ENCODE data around the gene KLC4. TPM values are rescaled to one million over a fixed set of nuclear protein-coding genes. Genes with fewer than 3 reads are reported as not detected.

The KLC4 gene
- total RNA-seq, result 10 to 100 TPM; 18.0 to 24.6 TPM

DNA sequence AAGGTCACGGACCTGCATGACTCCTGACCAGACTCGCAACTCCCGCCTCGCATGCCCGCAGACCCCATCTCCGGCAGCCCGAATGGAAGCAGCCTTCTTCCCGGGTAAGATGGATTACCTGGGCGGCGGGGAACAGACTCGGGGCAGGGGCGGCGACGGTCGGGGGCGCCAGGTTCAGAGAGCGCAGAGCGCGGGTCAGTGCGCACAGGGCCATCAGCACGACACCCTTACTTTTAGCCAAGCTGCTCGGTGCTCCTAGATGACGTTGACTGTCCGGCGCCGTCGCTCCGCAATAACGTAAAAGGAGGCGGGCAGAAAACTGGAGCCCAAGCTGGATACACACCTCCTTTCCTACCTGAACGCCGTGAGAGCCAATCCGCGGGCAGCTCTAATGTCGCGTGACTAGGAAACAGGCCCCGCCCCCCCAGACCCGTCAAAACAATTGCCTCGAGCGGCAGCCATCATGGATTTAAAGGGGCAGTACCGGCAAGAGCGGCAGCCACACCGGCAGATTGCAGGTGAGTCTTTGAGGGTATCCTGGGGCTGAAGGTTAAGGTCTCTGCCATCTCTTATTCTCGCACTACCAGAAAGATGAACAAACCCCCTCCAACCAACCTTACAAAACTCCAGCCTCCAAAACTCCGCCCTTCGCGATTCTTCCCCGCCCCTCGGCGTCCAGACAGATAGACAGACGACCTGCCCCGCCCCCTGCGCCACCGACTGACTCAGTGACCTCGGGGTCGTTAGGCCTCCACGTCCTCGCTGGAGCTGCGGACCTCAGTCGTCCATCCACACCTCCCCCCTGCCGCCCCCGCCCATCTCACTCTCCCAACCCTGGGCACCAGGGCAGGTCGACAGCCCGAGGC, at the start of gene KLC4, which contains the start of gene MRPL2:
KLC4 (plus strand) TSS at position 464 of the 866 bp plus-strand sequence. CDS start 1,705 bp downstream, outside the sequence.
MRPL2 (minus strand) TSS at position 267 of the 866 bp plus-strand sequence; CDS start at position 214, 53 bp downstream.

DNA sequence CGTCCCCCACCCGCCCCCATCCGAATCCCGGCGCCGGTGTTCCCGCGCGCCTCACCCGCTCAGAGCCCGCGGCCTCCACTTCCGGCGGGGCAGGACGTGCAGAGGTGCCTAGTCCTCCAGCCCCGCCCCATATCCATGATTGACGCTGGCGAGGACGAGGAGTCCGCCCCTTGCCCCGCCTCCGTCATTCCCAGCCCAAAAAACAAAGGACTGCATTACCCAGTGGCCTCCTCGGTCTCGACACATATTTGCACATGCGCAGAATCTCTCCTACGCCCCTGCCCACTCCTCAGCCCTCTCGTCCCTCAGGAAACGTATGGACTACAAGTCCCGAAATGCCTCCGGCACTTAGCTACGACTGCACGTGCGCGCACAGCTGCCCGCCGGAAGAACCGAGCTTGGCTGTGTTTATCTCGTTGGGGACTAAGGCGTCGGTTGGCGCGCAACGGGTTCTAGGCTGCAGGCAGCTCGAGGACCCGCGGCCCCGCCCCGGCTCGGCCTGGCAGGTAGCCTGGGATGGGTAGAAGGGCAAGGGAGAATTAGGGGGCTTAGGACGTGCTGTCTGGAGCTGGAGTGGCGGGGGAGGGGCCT, 45.5 kb upstream of the KLC4 start, which contains the start of the genes KLHDC3 and MEA1:
KLHDC3 (plus strand) TSS at position 407 of the 591 bp plus-strand sequence. CDS start 2,944 bp downstream, outside the sequence.
MEA1 (minus strand) TSS at position 104 of the 591 bp plus-strand sequence. CDS start 133 bp downstream, outside the sequence.

DNA sequence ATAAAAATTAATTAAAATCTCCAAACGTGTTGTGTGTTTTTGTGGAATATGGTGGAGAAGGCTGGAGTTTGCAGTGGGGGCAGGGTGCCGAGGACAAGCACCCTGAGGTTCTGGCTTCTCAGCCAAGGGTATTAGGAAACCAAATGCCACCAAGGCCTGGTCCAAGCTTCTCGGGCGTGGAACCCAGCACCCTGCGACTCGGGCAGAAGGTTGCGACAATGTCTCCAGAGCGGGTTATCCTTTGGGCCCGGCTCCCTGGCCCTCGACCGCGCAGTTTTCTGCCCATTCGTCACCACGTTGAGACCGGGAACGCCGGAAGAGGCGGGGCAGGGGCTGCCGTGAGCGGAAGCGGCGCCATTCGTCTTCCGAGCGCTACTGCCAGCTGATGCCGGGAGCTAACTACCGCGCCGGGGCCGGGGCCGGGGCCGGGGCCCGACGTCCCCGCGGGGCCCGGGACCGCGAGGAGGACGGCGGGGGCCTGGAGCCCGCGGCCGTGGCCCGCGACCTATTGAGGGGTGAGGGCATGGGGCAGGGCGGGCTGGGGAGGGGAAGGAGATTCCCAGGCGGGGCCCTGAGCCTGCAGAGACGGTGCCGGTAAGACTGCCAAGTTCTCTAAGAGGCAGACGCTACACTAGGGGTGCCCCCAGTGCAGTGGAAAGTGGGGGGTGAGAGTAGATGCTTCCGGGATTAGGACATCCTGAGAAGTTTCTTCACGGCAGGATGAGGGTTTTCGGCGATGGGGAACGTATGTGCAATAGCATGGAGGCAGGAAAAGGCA, 38.0 kb upstream of the KLC4 start, which contains the start of gene RRP36:
RRP36 (plus strand) TSS at position 354 of the 778 bp plus-strand sequence; CDS start at position 386, 32 bp downstream.

DNA sequence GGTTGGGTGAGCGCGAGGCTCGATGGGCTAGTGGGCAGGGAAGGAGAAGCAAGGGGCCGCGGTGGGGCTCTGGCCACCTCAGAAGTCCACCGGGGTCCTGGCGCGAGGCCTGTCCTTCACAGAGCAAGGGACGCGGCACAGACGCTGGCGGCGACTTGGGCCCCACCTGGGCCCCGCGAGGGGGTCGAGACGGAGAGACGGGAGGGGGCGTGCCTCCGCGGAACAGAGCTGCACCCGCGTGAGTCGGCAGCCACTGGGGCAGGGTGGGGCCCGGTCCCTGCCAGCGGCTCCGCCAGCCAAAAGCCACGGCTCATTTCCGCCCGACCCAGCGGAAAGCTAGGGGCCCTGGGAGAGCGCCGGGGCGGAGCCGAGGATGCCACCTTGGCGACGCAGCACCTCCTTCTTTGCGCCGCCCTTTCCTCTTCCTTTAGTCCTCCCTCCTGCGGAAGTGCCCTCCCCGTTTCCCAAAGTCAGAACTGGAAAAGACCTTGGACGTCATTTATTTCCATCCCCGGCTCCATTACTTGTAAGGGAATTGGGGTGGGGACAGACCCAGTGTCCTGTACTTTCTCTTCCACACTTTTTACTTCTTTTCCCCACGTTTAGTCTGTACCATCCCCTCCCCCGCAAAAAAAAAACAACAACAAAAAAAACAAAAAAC, 5.8 kb upstream of the KLC4 start, which contains the start of gene CUL7:
CUL7 (minus strand) TSS at position 307 of the 661 bp plus-strand sequence. CDS start 1,063 bp downstream, outside the sequence.

DNA sequence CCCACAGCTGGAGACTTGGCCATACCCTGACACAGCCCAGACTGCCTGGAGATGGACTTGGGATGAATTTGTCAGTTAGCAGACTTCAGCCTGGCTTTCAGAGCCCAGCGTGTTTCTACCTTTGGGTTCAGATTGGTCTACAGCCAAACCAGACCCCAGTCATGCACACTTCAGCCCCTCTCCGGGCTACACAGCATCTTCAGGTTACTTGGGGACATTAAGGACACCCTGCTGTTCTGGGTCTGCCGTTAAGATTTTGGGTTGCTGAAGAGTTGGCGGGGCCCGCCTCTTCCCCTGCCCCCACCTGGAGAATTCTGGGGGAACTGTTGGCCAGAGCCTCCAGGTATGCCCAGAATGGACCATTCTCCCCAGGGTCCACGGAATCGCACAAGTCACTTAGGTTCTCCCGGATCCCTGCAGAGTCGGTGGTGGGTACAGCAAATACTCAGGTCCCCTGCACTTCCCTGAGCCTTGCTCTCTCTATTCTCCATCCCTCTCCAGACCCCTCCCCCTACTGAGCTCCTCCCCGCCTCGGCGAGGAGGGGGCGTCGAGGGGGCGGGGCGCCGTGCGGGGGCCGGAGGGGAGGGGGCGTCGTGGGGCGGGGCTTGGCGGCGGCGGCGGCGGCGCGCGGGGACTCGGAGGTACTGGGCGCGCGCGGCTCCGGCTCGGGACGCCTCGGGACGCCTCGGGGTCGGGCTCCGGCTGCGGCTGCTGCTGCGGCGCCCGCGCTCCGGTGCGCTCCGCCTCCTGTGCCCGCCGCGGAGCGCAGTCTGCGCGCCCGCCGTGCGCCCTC, 16.4 kb downstream of the KLC4 start, which contains the start of gene PTK7:
PTK7 (plus strand) TSS at position 645 of the 794 bp plus-strand sequence. CDS start 175 bp downstream, outside the sequence.

Other genes with a start within 250 kb of the KLC4 start
- gene RPL7L1, start 180.0 kb upstream of the KLC4 start, total RNA-seq, result 10 to 100 TPM; 69.5 to 70.8 TPM
- gene PTCRA, start 143.6 kb upstream of the KLC4 start, total RNA-seq, result not detected
- 10 to 100 TPM; 70.2 to 72.1 TPM for gene CNPY3, start 130.2 kb upstream of the KLC4 start, total RNA-seq
- under 1 TPM; 0.45 to 0.94 TPM for gene GNMT, start 98.9 kb upstream of the KLC4 start, total RNA-seq
- gene PEX6, start 80.5 kb upstream of the KLC4 start, total RNA-seq, result 10 to 100 TPM; 27.1 to 28.3 TPM
- 10 to 100 TPM; 44.2 to 47.4 TPM for gene PPP2R5D, start 75.1 kb upstream of the KLC4 start, total RNA-seq
- gene MEA1, start 45.7 kb upstream of the KLC4 start, total RNA-seq, result 10 to 100 TPM; 52.3 to 58.6 TPM
- gene KLHDC3, start 45.4 kb upstream of the KLC4 start, total RNA-seq, result 10 to 100 TPM; 64.1 to 65.1 TPM
- 10 to 100 TPM; 58.6 to 59.8 TPM for gene RRP36, start 38.0 kb upstream of the KLC4 start, total RNA-seq
- gene CUL7, start 5.8 kb upstream of the KLC4 start, total RNA-seq, result 10 to 100 TPM; 10.5 to 11.5 TPM
- 10 to 100 TPM; 45.9 to 47.3 TPM for gene MRPL2, start 197 bp upstream of the KLC4 start, total RNA-seq
- gene PTK7, start 16.7 kb downstream of the KLC4 start, total RNA-seq, result 1 to 10 TPM in 1 of 2 experiments, under 1 TPM in 1; 0.94 to 1.2 TPM
- gene SRF, start 111.6 kb downstream of the KLC4 start, total RNA-seq, result 10 to 100 TPM; 36.4 to 38.7 TPM
- 10 to 100 TPM; 59.8 to 59.9 TPM for gene CUL9, start 122.6 kb downstream of the KLC4 start, total RNA-seq
- 10 to 100 TPM; 43.1 to 43.6 TPM for gene DNPH1, start 169.8 kb downstream of the KLC4 start, total RNA-seq
- gene TTBK1, start 183.8 kb downstream of the KLC4 start, total RNA-seq, result under 1 TPM in 1 of 2 experiments, not detected in 1; 0.03 TPM
- gene SLC22A7, start 238.6 kb downstream of the KLC4 start, total RNA-seq, result not detected
- under 1 TPM; 0.29 to 0.35 TPM for gene CRIP3, start 249.2 kb downstream of the KLC4 start, total RNA-seq

Measured in activated naive CD4-positive, alpha-beta T cell treated with anti-CD3 and anti-CD28 coated beads, Interleukin-2, amount 10 ng/mL, durations not matched to agents 5 hours and 36 hours (primary cell).